ENCODE results near the gene SBNO1.

DNA sequence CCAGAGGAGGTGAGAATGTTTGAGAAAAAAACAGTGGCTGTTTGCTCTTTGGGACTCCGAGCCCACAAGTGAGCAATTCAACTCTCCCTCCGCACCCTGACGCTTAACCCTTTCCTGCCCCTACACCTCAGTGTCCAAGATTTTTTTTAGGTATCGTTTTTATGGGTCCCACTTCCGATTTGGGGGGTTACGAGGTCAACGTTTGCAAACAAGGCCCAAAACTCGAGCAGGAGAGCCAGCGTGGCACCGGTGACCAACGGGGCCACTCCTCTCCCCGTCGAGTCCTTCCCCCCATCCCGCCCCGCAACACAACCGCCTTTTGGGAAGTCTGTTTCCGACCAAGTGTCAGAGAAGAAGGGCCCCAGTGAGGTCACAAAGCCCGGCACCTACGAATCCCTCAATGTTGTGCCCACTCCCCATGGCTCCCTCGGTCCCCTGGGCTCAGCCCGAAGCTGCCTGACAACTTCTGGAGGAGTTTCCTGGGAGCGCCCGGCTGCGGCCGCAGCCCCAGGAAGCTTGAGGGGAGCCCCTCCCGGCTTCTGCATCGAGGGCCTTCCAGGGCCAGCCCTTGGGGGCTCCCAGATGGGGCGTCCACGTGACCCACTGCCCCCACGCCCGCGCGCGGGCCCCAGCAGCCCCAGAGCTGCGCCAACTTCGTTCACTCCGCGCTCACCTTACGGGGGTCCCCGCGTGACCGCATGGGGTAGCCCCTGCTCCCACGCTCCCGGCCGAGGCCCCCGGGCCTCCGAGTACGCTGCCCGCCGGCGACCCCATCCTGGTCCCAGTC lies 94.2 kb downstream of the SBNO1 start:
- TF ChIP-seq, protein P1, sequence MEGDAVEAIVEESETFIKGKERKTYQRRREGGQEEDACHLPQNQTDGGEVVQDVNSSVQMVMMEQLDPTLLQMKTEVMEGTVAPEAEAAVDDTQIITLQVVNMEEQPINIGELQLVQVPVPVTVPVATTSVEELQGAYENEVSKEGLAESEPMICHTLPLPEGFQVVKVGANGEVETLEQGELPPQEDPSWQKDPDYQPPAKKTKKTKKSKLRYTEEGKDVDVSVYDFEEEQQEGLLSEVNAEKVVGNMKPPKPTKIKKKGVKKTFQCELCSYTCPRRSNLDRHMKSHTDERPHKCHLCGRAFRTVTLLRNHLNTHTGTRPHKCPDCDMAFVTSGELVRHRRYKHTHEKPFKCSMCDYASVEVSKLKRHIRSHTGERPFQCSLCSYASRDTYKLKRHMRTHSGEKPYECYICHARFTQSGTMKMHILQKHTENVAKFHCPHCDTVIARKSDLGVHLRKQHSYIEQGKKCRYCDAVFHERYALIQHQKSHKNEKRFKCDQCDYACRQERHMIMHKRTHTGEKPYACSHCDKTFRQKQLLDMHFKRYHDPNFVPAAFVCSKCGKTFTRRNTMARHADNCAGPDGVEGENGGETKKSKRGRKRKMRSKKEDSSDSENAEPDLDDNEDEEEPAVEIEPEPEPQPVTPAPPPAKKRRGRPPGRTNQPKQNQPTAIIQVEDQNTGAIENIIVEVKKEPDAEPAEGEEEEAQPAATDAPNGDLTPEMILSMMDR (conservative IDR thresholded peaks at IDR 0.05; ENCODE audit: low read depth, low read length) = no peak
- TF ChIP-seq EZH2 (IDR thresholded peaks at IDR 0.05; ENCODE audit: low read length, unreplicated experiment) (no peak), EZH2phosphoT487 (IDR thresholded peaks at IDR 0.05; ENCODE audit: borderline replicate concordance, low read length) (no peak)
